ENCODE results near the gene RGS5.
"Not testable (repeated sequence)": the region's sequence is repeated elsewhere in the genome, so short reads cannot be mapped to it uniquely, and the experiment has no call there.

DNA sequence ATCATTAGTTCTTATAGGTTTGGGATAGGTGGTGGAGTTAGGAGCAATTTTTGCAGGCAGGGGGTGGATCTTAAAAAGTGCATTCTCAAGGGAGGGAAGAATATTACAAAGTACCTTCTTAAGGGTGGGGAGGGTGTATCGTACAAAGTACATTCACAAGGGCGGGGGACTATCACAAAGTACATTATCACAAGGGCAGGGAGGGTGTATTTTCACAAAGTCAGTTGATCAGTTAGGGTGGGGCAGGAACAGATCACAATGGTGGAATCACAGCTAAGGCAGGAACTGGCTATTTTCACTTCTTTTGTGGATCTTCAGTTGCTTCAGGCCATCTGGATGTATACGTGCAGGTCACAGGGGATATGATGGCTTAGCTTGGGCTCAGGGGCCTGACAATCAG, 30.9 kb upstream of the RGS5 start:
- TF ChIP-seq POLR2A (IDR thresholded peaks at IDR 0.05; ENCODE audit: borderline replicate concordance, extremely low read depth, insufficient read depth, insufficient read length); EZH2 (IDR thresholded peaks at IDR 0.05); POLR2AphosphoS5 (IDR thresholded peaks at IDR 0.05; ENCODE audit: low read depth, low read length); RAD21 (IDR thresholded peaks at IDR 0.05; ENCODE audit: low read depth); ZNF274 (IDR thresholded peaks at IDR 0.05; ENCODE audit: low read depth, low read length); TCF7L2 (IDR thresholded peaks at IDR 0.05; ENCODE audit: borderline replicate concordance, extremely low read depth, insufficient read depth, insufficient read length); FOSL1 (IDR thresholded peaks at IDR 0.05; ENCODE audit: low read depth); SP1 (IDR thresholded peaks at IDR 0.05; ENCODE audit: low read depth); EZH2phosphoT487 (IDR thresholded peaks at IDR 0.05; ENCODE audit: borderline replicate concordance); YY1 (IDR thresholded peaks at IDR 0.05; ENCODE audit: extremely low read depth, insufficient replicate concordance, low read depth, low read length); JUND (IDR thresholded peaks at IDR 0.05): not testable (repeated sequence)
- TF ChIP-seq, protein P1, sequence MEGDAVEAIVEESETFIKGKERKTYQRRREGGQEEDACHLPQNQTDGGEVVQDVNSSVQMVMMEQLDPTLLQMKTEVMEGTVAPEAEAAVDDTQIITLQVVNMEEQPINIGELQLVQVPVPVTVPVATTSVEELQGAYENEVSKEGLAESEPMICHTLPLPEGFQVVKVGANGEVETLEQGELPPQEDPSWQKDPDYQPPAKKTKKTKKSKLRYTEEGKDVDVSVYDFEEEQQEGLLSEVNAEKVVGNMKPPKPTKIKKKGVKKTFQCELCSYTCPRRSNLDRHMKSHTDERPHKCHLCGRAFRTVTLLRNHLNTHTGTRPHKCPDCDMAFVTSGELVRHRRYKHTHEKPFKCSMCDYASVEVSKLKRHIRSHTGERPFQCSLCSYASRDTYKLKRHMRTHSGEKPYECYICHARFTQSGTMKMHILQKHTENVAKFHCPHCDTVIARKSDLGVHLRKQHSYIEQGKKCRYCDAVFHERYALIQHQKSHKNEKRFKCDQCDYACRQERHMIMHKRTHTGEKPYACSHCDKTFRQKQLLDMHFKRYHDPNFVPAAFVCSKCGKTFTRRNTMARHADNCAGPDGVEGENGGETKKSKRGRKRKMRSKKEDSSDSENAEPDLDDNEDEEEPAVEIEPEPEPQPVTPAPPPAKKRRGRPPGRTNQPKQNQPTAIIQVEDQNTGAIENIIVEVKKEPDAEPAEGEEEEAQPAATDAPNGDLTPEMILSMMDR (IDR thresholded peaks at IDR 0.05 in 2 of 3, conservative IDR thresholded peaks at IDR 0.05 in 1 of 3; ENCODE audit: borderline replicate concordance in 1 of 3, insufficient read depth in 1 of 3, low read depth in 2 of 3, low read length in 2 of 3): not testable (repeated sequence)
- TF ChIP-seq, protein P2, sequence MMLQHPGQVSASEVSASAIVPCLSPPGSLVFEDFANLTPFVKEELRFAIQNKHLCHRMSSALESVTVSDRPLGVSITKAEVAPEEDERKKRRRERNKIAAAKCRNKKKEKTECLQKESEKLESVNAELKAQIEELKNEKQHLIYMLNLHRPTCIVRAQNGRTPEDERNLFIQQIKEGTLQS (IDR thresholded peaks at IDR 0.05): not testable (repeated sequence)

Data from HCT116 (cell line).